GM12878 (cell line): Measurements from ENCODE around the gene ZFYVE21. TPM values are rescaled to one million over a fixed set of nuclear protein-coding genes. Genes with fewer than 3 reads are reported as not detected.

Source experiments
- ATAC-seq: fragments of 200-7000 bp; cut with Tn5 transposase; 3 replicates; pipeline ENCODE4 v1.9.1; 2020; ENCODE audit warnings: mild to moderate bottlenecking, moderate library complexity
- BruUV-seq: library from RNA; stranded (reverse); fragments of 400-500 nt; replicated peaks from 2 replicates; lab custom pipeline; 2021; lab: Mats Ljungman, UMichigan
- CTCF ChIA-PET: fragments of 300-600 bp; sonication (Branson Sonifier 250); formaldehyde crosslinking; extraction: SDS; loops from one replicate; lab custom pipeline; 2021; ENCODE audit warnings: inconsistent platforms; lab: Yijun Ruan, JAX
- POLR2A ChIA-PET: fragments of 350-600 bp; formaldehyde crosslinking; extraction: SDS; loops from one replicate; lab custom pipeline; 2021; ENCODE audit warnings: inconsistent platforms; lab: Charles Lee
- RAD21 ChIA-PET: fragments of 300-600 bp; sonication (Branson Sonifier 250); formaldehyde crosslinking; loops from one replicate; lab custom pipeline; 2023; ENCODE audit warnings: antibody characterized with exemption; ENCODE audit not compliant: unreplicated experiment; lab: Charles Lee
- SMC1A ChIA-PET: fragments of 300-600 bp; sonication (Branson Sonifier 250); formaldehyde crosslinking; loops from one replicate; lab custom pipeline; 2023; ENCODE audit not compliant: unreplicated experiment, uncharacterized antibody; lab: Charles Lee
- DNase-seq: peaks from one replicate; pipeline ENCODE4 v3.0.0-alpha.2; 2011; ENCODE audit warnings: low read depth, low spot score
- FAIRE-seq: peaks from 3 replicates; lab custom pipeline; 2011; peaks lifted over from hg19 to GRCh38; lab: Jason Lieb, UNC
- H2AFZ ChIP-seq: 2 replicates; pipeline ENCODE4 v1.6.0; 2011; ENCODE audit warnings: low read depth, low read length, control low read depth; ENCODE audit not compliant: control insufficient read depth
- H3K27ac ChIP-seq: 2 replicates; pipeline ENCODE4 v1.5.1; 2011; ENCODE audit warnings: control low read depth; ENCODE audit not compliant: control insufficient read depth, insufficient read depth
- H3K27me3 ChIP-seq, 2 experiments: replicated peaks in 1 of 2; 2 replicates each; pipeline versions ENCODE4 v1.6.0 to v1.6.1; 2011; ENCODE audit warnings: low read length in 1 of 2; ENCODE audit not compliant: control insufficient read depth in 2 of 2, insufficient read depth in 2 of 2
- H3K36me3 ChIP-seq, 2 experiments: 2 replicates each; pipeline ENCODE4 v1.5.1; 2011; ENCODE audit warnings: low read length in 1 of 2; ENCODE audit not compliant: control insufficient read depth in 2 of 2, insufficient read depth in 2 of 2
- H3K4me1 ChIP-seq: 2 replicates; pipeline ENCODE4 v1.6.1; 2011; ENCODE audit warnings: mild to moderate bottlenecking, low read length, moderate library complexity, mixed read lengths; ENCODE audit not compliant: control insufficient read depth, insufficient read depth
- H3K4me2 ChIP-seq: 2 replicates; pipeline ENCODE4 v1.6.0; 2011; ENCODE audit warnings: control low read depth; ENCODE audit not compliant: control insufficient read depth, insufficient read depth
- H3K4me3 ChIP-seq: fragments of 200-600 bp; sonication (generic); 2 replicates; pipeline ENCODE4 v1.5.1; 2016
- H3K79me2 ChIP-seq: 2 replicates; pipeline ENCODE4 v1.6.0; 2011; ENCODE audit warnings: low read length; ENCODE audit not compliant: control insufficient read depth, insufficient read depth
- H3K9ac ChIP-seq: 2 replicates; pipeline ENCODE4 v1.8.0; 2011; ENCODE audit warnings: low read length, control low read depth, mixed read lengths; ENCODE audit not compliant: control insufficient read depth, insufficient read depth
- H3K9me3 ChIP-seq: replicated peaks from 3 replicates; pipeline ENCODE4 v1.5.1; 2011; ENCODE audit warnings: mild to moderate bottlenecking, low read length; ENCODE audit not compliant: control insufficient read depth, insufficient read depth
- H4K20me1 ChIP-seq: 2 replicates; pipeline ENCODE4 v1.6.0; 2011; ENCODE audit not compliant: control insufficient read depth, insufficient read depth
- ATF2 ChIP-seq: IDR thresholded peaks from 2 replicates; pipeline ENCODE4 v1.6.1; 2012; ENCODE audit warnings: low read length, inconsistent platforms
- FOS ChIP-seq: IDR thresholded peaks from 3 replicates; pipeline ENCODE4 v1.6.1; 2011; ENCODE audit warnings: borderline replicate concordance; ENCODE audit not compliant: insufficient read length; ENCODE audit errors: extremely low read depth
- HDAC6 ChIP-seq: fragments of 200-600 bp; sonication (generic); IDR thresholded peaks from one replicate; pipeline ENCODE4 v1.8.0; 2017; ENCODE audit warnings: antibody characterized with exemption; ENCODE audit not compliant: unreplicated experiment
- MXI1 ChIP-seq: fragments of 150-350 bp; IDR thresholded peaks from 2 replicates; pipeline ENCODE4 v1.6.1; 2011; ENCODE audit warnings: low read depth, mild to moderate bottlenecking, inconsistent platforms, low read length, improper control_type of control experiment
- SRF ChIP-seq, 2 experiments: IDR thresholded peaks; 2 replicates each; pipeline ENCODE4 v1.6.1; 2011; ENCODE audit warnings: low read depth in 2 of 2, low read length in 2 of 2, mild to moderate bottlenecking in 1 of 2, moderate library complexity in 1 of 2
- WGBS: methylation state at CpG from one replicate; pipeline ENCODE4 v1.1.6; 2016; ENCODE audit warnings: low lambda C conversion rate; ENCODE audit not compliant: insufficient replicate concordance, insufficient coverage; ENCODE audit errors: missing lambda C conversion rate; 5-methylcytosine and 5-hydroxymethylcytosine counted together
- in situ Hi-C: fragments of 300-500 bp; cut with MboI; formaldehyde crosslinking; loops from 9 replicates; pipeline ENCODE4 v1.14.3; 2018; ENCODE audit warnings: mixed read lengths
- intact Hi-C: fragments of 100-400 bp; cut with micrococcal nuclease; formaldehyde crosslinking; loops from one replicate; pipeline ENCODE4 v1.14.2; 2022; ENCODE audit not compliant: unreplicated experiment
- polyA plus RNA-seq, 11 experiments: library from polyadenylated mRNA; depleted of rRNA in 4 of 11; unstranded in 6 of 11; stranded (reverse) in 5 of 11; fragments of >200 nt; fragmentation: Nextera tagmentation in 4 of 11; fragmentation: Illumina TruSeq in 1 of 11; extraction: Ambion mirVana in 4 of 11; extraction: Trizol in 1 of 11; gene quantifications; 1 replicate in 1 of 11; 2 replicates in 10 of 11; pipeline versions ENCODE4 v1.2.1 to v1.2.3, GENCODE V29; 2011 to 2016; ENCODE audit warnings: inconsistent platforms in 2 of 11, missing spikeins in 2 of 11, low read depth in 1 of 11
- total RNA-seq, 4 experiments: library from RNA; depleted of rRNA in 3 of 4; stranded (reverse); fragments of >200 nt in 3 of 4; fragmentation: Illumina TruSeq in 1 of 4; extraction: Trizol in 1 of 4; gene quantifications; 2 replicates each; pipeline versions ENCODE4 v1.2.1 to v1.2.3, GENCODE V29; 2013 to 2021
- TF ChIP-seq, protein P1 (sequence below): fragments of 450-650 bp; formaldehyde crosslinking; IDR thresholded peaks from 2 replicates; pipeline ENCODE4 v1.4.0; 2020; ENCODE audit warnings: mild to moderate bottlenecking, moderate library complexity
- TF ChIP-seq, protein P2 (sequence below): fragments of 450-650 bp; conservative IDR thresholded peaks from 2 replicates; pipeline ENCODE4 v1.6.1; 2017; ENCODE audit warnings: mild to moderate bottlenecking, moderate library complexity
- TF ChIP-seq, protein P3 (sequence below): IDR thresholded peaks from 2 replicates; pipeline ENCODE4 v1.6.1; 2011; ENCODE audit warnings: low read depth, mild to moderate bottlenecking, low read length, moderate library complexity, borderline replicate concordance; ENCODE audit errors: extremely low read depth
- TF ChIP-seq, protein P4 (sequence below): fragments of 450-650 bp; IDR thresholded peaks from 2 replicates; pipeline ENCODE4 v1.6.1; 2017; ENCODE audit warnings: antibody characterized with exemption, mild to moderate bottlenecking, moderate library complexity

The ZFYVE21 gene
- total and polyA plus RNA-seq, 10 of the 15 experiments (the other 5 are each of a cell fraction or from before 2014, with no cell fraction given) = 0.79 to 21.7 (median 13.8) TPM

- CTCF ChIA-PET = no interaction called here
- 82% methylated on average over 15 of the region's 15 CpGs for WGBS
- no peak for TF ChIP-seq ATF2
- TF ChIP-seq, protein P1, sequence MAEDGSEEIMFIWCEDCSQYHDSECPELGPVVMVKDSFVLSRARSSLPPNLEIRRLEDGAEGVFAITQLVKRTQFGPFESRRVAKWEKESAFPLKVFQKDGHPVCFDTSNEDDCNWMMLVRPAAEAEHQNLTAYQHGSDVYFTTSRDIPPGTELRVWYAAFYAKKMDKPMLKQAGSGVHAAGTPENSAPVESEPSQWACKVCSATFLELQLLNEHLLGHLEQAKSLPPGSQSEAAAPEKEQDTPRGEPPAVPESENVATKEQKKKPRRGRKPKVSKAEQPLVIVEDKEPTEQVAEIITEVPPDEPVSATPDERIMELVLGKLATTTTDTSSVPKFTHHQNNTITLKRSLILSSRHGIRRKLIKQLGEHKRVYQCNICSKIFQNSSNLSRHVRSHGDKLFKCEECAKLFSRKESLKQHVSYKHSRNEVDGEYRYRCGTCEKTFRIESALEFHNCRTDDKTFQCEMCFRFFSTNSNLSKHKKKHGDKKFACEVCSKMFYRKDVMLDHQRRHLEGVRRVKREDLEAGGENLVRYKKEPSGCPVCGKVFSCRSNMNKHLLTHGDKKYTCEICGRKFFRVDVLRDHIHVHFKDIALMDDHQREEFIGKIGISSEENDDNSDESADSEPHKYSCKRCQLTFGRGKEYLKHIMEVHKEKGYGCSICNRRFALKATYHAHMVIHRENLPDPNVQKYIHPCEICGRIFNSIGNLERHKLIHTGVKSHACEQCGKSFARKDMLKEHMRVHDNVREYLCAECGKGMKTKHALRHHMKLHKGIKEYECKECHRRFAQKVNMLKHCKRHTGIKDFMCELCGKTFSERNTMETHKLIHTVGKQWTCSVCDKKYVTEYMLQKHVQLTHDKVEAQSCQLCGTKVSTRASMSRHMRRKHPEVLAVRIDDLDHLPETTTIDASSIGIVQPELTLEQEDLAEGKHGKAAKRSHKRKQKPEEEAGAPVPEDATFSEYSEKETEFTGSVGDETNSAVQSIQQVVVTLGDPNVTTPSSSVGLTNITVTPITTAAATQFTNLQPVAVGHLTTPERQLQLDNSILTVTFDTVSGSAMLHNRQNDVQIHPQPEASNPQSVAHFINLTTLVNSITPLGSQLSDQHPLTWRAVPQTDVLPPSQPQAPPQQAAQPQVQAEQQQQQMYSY (CRISPR knock-in tag) = no peak
- TF ChIP-seq, protein P2, sequence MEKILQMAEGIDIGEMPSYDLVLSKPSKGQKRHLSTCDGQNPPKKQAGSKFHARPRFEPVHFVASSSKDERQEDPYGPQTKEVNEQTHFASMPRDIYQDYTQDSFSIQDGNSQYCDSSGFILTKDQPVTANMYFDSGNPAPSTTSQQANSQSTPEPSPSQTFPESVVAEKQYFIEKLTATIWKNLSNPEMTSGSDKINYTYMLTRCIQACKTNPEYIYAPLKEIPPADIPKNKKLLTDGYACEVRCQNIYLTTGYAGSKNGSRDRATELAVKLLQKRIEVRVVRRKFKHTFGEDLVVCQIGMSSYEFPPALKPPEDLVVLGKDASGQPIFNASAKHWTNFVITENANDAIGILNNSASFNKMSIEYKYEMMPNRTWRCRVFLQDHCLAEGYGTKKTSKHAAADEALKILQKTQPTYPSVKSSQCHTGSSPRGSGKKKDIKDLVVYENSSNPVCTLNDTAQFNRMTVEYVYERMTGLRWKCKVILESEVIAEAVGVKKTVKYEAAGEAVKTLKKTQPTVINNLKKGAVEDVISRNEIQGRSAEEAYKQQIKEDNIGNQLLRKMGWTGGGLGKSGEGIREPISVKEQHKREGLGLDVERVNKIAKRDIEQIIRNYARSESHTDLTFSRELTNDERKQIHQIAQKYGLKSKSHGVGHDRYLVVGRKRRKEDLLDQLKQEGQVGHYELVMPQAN = no peak
- TF ChIP-seq, protein P3, sequence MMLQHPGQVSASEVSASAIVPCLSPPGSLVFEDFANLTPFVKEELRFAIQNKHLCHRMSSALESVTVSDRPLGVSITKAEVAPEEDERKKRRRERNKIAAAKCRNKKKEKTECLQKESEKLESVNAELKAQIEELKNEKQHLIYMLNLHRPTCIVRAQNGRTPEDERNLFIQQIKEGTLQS = no peak
- no peak for TF ChIP-seq HDAC6
- TF ChIP-seq FOS = no peak
- no peak for TF ChIP-seq SRF (IDR thresholded peaks at IDR 0.05; ENCODE audit: low read depth in 2 of 2, low read length in 2 of 2)
- TF ChIP-seq, protein P4, sequence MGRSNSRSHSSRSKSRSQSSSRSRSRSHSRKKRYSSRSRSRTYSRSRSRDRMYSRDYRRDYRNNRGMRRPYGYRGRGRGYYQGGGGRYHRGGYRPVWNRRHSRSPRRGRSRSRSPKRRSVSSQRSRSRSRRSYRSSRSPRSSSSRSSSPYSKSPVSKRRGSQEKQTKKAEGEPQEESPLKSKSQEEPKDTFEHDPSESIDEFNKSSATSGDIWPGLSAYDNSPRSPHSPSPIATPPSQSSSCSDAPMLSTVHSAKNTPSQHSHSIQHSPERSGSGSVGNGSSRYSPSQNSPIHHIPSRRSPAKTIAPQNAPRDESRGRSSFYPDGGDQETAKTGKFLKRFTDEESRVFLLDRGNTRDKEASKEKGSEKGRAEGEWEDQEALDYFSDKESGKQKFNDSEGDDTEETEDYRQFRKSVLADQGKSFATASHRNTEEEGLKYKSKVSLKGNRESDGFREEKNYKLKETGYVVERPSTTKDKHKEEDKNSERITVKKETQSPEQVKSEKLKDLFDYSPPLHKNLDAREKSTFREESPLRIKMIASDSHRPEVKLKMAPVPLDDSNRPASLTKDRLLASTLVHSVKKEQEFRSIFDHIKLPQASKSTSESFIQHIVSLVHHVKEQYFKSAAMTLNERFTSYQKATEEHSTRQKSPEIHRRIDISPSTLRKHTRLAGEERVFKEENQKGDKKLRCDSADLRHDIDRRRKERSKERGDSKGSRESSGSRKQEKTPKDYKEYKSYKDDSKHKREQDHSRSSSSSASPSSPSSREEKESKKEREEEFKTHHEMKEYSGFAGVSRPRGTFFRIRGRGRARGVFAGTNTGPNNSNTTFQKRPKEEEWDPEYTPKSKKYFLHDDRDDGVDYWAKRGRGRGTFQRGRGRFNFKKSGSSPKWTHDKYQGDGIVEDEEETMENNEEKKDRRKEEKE = no peak
- TF ChIP-seq MXI1 = no peak
These were observed 10.5 kb upstream of the ZFYVE21 start for GRCh38 chr14:103705118-103705503.

More at GRCh38 chr14:103705118-103705503, 10.5 kb upstream of the ZFYVE21 start:
- Histone ChIP-seq H2AFZ (no peak overlapping the region), H3K4me3 (no peak overlapping the region), H3K79me2 (no peaks in the 10 kb centered on the region), H3K9me3 (no peaks in the 10 kb centered on the region), H4K20me1 (no peaks in the 10 kb centered on the region), H3K36me3 (peaks cover 8 to 41% of the 10 kb centered on the region in 2 experiments; a peak in 3 of 4 replicates), H3K4me1 (no peaks in the 10 kb centered on the region), H3K4me2 (no peak overlapping the region), H3K27me3 (no peaks in the 10 kb centered on the region), H3K27ac (no peak overlapping the region), H3K9ac (no peak overlapping the region)
- ChIA-PET SMC1A (no interaction called here), POLR2A (no interaction called here), RAD21 (no interaction called here)
- intact Hi-C loops (no loop called here), in situ Hi-C loops (no loop called here)
- no peak for FAIRE-seq
- no peak for DNase-seq
- BruUV-seq = no TSS peak
- ATAC-seq = no peak
